ENCODE results near the gene SIPA1.

SIPA1 gene

GRCh38 chr11:65699306-65699705 lies 61.4 kb downstream of the SIPA1 start:
- DNase-seq (ENCODE audit: insufficient read length, low spot score) (no peak), FAIRE-seq (no peak)
- no peak for TF ChIP-seq CTCF (IDR thresholded peaks at IDR 0.05; ENCODE audit: insufficient read depth, missing control alignments)

- no peak for TF ChIP-seq CTCF (IDR thresholded peaks at IDR 0.05; ENCODE audit: insufficient read depth, missing control alignments)
- FAIRE-seq (no peak), DNase-seq (ENCODE audit: insufficient read length, low spot score) (no peak)
Observed at GRCh38 chr11:65700399-65700798, 62.5 kb downstream of the SIPA1 start.

Data from D721Med (cell line).